GM12878 (cell line): Measurements from ENCODE around the gene GFOD2. TPM values are rescaled to one million over a fixed set of nuclear protein-coding genes. Genes with fewer than 3 reads are reported as not detected.
A peak's percentile ranks its signal among the peaks of the same experiment; 100 is the strongest.

Experiments
- BHLHE40 ChIP-seq, 2 experiments: fragments of 450-650 bp in 1 of 2; IDR thresholded peaks; 2 replicates each; pipeline ENCODE4 v1.6.1; 2011 to 2017; ENCODE audit warnings: low read depth in 2 of 2, borderline replicate concordance in 1 of 2, improper control_type of control experiment in 1 of 2, low read length in 1 of 2, mild to moderate bottlenecking in 1 of 2
- FOXM1 ChIP-seq: IDR thresholded peaks from 2 replicates; pipeline ENCODE4 v1.6.1; 2012; ENCODE audit warnings: low read depth, mild to moderate bottlenecking, inconsistent platforms, low read length, moderate library complexity
- IRF3 ChIP-seq: fragments of 450-650 bp; IDR thresholded peaks from 2 replicates; pipeline ENCODE4 v1.6.1; 2014; ENCODE audit warnings: mild to moderate bottlenecking
- MAX ChIP-seq: IDR thresholded peaks from 2 replicates; pipeline ENCODE4 v1.6.1; 2012; ENCODE audit warnings: low read depth, low read length, improper control_type of control experiment
- MEF2B ChIP-seq: fragments of 450-650 bp; IDR thresholded peaks from 2 replicates; pipeline ENCODE4 v1.6.1; 2018; ENCODE audit warnings: mild to moderate bottlenecking, moderate library complexity; ENCODE audit not compliant: partially characterized antibody, poor library complexity, severe bottlenecking
- MXI1 ChIP-seq: fragments of 150-350 bp; IDR thresholded peaks from 2 replicates; pipeline ENCODE4 v1.6.1; 2011; ENCODE audit warnings: low read depth, mild to moderate bottlenecking, inconsistent platforms, low read length, improper control_type of control experiment
- MYC ChIP-seq: IDR thresholded peaks from 2 replicates; pipeline ENCODE4 v1.6.1; 2011; ENCODE audit warnings: mild to moderate bottlenecking, low read length, moderate library complexity, inconsistent platforms; ENCODE audit not compliant: insufficient read depth, insufficient replicate concordance, insufficient read length, severe bottlenecking
- PRDM15 ChIP-seq: fragments of 450-650 bp; formaldehyde crosslinking; IDR thresholded peaks from 2 replicates; pipeline ENCODE4 v1.4.0; 2020; ENCODE audit warnings: mild to moderate bottlenecking, moderate library complexity
- SPI1 ChIP-seq: IDR thresholded peaks from 2 replicates; pipeline ENCODE4 v1.6.1; 2011; ENCODE audit warnings: low read depth, mild to moderate bottlenecking, low read length, moderate library complexity, borderline replicate concordance; ENCODE audit not compliant: insufficient read depth
- STAT1 ChIP-seq: fragments of 450-650 bp; conservative IDR thresholded peaks from 2 replicates; pipeline ENCODE4 v1.6.1; 2014; ENCODE audit warnings: antibody characterized with exemption, mild to moderate bottlenecking
- TCF7 ChIP-seq: IDR thresholded peaks from 2 replicates; pipeline ENCODE4 v1.6.1; 2014; ENCODE audit warnings: antibody characterized with exemption, borderline replicate concordance
- ZBTB33 ChIP-seq: fragments of 450-650 bp; IDR thresholded peaks from 2 replicates; pipeline ENCODE4 v1.6.1; 2017; ENCODE audit warnings: mild to moderate bottlenecking
- ZNF207 ChIP-seq: fragments of 450-650 bp; IDR thresholded peaks from 2 replicates; pipeline ENCODE4 v1.6.1; 2014; ENCODE audit warnings: antibody characterized with exemption, mild to moderate bottlenecking, borderline replicate concordance
- ZNF687 ChIP-seq: fragments of 450-650 bp; IDR thresholded peaks from 2 replicates; pipeline ENCODE4 v1.6.1; 2017; ENCODE audit warnings: mild to moderate bottlenecking, moderate library complexity
- polyA plus RNA-seq, 11 experiments: library from polyadenylated mRNA; depleted of rRNA in 4 of 11; unstranded in 6 of 11; stranded (reverse) in 5 of 11; fragments of >200 nt; fragmentation: Nextera tagmentation in 4 of 11; fragmentation: Illumina TruSeq in 1 of 11; extraction: Ambion mirVana in 4 of 11; extraction: Trizol in 1 of 11; gene quantifications; 1 replicate in 1 of 11; 2 replicates in 10 of 11; pipeline versions ENCODE4 v1.2.1 to v1.2.3, GENCODE V29; 2011 to 2016; ENCODE audit warnings: inconsistent platforms in 2 of 11, missing spikeins in 2 of 11, low read depth in 1 of 11
- total RNA-seq, 4 experiments: library from RNA; depleted of rRNA in 3 of 4; stranded (reverse); fragments of >200 nt in 3 of 4; fragmentation: Illumina TruSeq in 1 of 4; extraction: Trizol in 1 of 4; gene quantifications; 2 replicates each; pipeline versions ENCODE4 v1.2.1 to v1.2.3, GENCODE V29; 2013 to 2021

The GFOD2 gene
- total and polyA plus RNA-seq, 10 of the 15 experiments (the other 5 are each of a cell fraction or from before 2014, with no cell fraction given), result 2.0 to 15.9 (median 12.0) TPM

GRCh38 chr16:67667817-67668494, 51.2 kb downstream of the GFOD2 start (continued):
- TF ChIP-seq IRF3, result no peak
- TF ChIP-seq STAT1, result 0 out of 2 replicates have a peak, but pooled peaks have one; percentile 36
- TF ChIP-seq MYC, result no peak
- 0 out of 2 replicates have a peak, but pooled peaks have one; percentile 29 for TF ChIP-seq MXI1
- TF ChIP-seq BHLHE40 (IDR thresholded peaks at IDR 0.05; ENCODE audit: borderline replicate concordance in 1 of 2, low read depth in 2 of 2, low read length in 1 of 2), result peak; percentile 40 to 61; a peak in 2 of 4 replicates
- TF ChIP-seq PRDM15 (CRISPR knock-in tag), result no peak
- 0 out of 2 replicates have a peak, but pooled peaks have one; percentile 30 for TF ChIP-seq MAX
- peak; percentile 93 for TF ChIP-seq ZBTB33
- no peak for TF ChIP-seq TCF7
- no peak for TF ChIP-seq MEF2B
- no peak for TF ChIP-seq FOXM1
- peak; percentile 33; the same call in 1 of the 2 replicates for TF ChIP-seq ZNF687
- TF ChIP-seq SPI1, result no peak
- TF ChIP-seq ZNF207, result no peak
